Liver (tissue), 3 donors: ENCODE data around the gene PSMG2.

ENCODE experiments used
- ATF3 ChIP-seq: IDR thresholded peaks from 2 replicates; pipeline ENCODE4 v1.6.1; 2016; ENCODE audit warnings: antibody characterized with exemption
- CTCF ChIP-seq: fragments of 150-350 bp; IDR thresholded peaks from 2 replicates; pipeline ENCODE4 v1.5.1; 2017; ENCODE audit warnings: improper control_type of control experiment, low read depth, low read length; ENCODE audit not compliant: missing input control
- EGR1 ChIP-seq, 2 donors: IDR thresholded peaks; 2 replicates each; pipeline ENCODE4 v1.6.1; 2016 to 2018; ENCODE audit warnings: antibody characterized with exemption in 2 of 2, low read depth in 2 of 2
- FOXA1 ChIP-seq: IDR thresholded peaks from 2 replicates; pipeline ENCODE4 v1.6.1; 2016; ENCODE audit warnings: antibody characterized with exemption
- JUND ChIP-seq, 2 donors: IDR thresholded peaks; 2 replicates each; pipeline ENCODE4 v1.6.1; 2016; ENCODE audit warnings: antibody characterized with exemption in 2 of 2
- RAD21 ChIP-seq, 2 donors: IDR thresholded peaks; 2 replicates each; pipeline ENCODE4 v1.6.1; 2016; ENCODE audit warnings: antibody characterized with exemption in 2 of 2, mild to moderate bottlenecking in 2 of 2
- TAF1 ChIP-seq: conservative IDR thresholded peaks from 2 replicates; pipeline ENCODE4 v1.6.1; 2016; ENCODE audit warnings: antibody characterized with exemption, mild to moderate bottlenecking
- YY1 ChIP-seq: IDR thresholded peaks from 2 replicates; pipeline ENCODE4 v1.6.1; 2016; ENCODE audit warnings: antibody characterized with exemption, mild to moderate bottlenecking
- donor health status: healthy.
- donor health status: healthy.

GRCh38 chr18:12742453-12742852, 39.6 kb downstream of the PSMG2 start:
- no peak for TF ChIP-seq CTCF
- TF ChIP-seq TAF1: no peak
- TF ChIP-seq ATF3: no peak
- TF ChIP-seq RAD21 (IDR thresholded peaks at IDR 0.05): no peak
- TF ChIP-seq JUND (IDR thresholded peaks at IDR 0.05): no peak
- TF ChIP-seq YY1: no peak
- no peak for TF ChIP-seq FOXA1
- no peak for TF ChIP-seq EGR1 (IDR thresholded peaks at IDR 0.05; ENCODE audit: low read depth in 2 of 2)
